Measurements from ENCODE around the gene SCP2. TPM values are rescaled to one million over a fixed set of nuclear protein-coding genes. Genes with fewer than 3 reads are reported as not detected.

Gene SCP2
- total and polyA plus RNA-seq, 4 donors = 85.6 to 157 (median 128) TPM

GRCh38 chr1:53065391-53065790 is 138.3 kb downstream of the SCP2 start:
- no peak for TF ChIP-seq CTCF (IDR thresholded peaks at IDR 0.05; ENCODE audit: control extremely low read depth, extremely low read depth)
- Histone ChIP-seq H3K9me3 (ENCODE audit: control insufficient read depth in 4 of 4, insufficient read depth in 3 of 4, low read length in 3 of 4) (no peaks in the 10 kb centered on the region), H3K27me3 (ENCODE audit: control insufficient read depth in 3 of 3, insufficient read depth in 3 of 3, low read length in 2 of 3) (peaks cover 0 to 15% (median 0%) of the 10 kb centered on the region in 3 donors), H3K27ac (ENCODE audit: low read depth in 1 of 2, low read length in 1 of 2) (no peak overlapping the region), H3K9ac (ENCODE audit: insufficient read depth in 1 of 2, low read length in 2 of 2) (no peak overlapping the region), H3K4me1 (ENCODE audit: control insufficient read depth in 5 of 5, insufficient read depth in 5 of 5, low read length in 5 of 5) (peaks cover 0 to 34% (median 9%) of the 10 kb centered on the region in 5 donors), H3K36me3 (ENCODE audit: control insufficient read depth in 4 of 4, insufficient read depth in 4 of 4, low read length in 4 of 4) (peaks cover 0 to 5% (median 0%) of the 10 kb centered on the region in 4 donors), H3K4me3 (no peak overlapping the region)
- WGBS, 2 donors = 96 to 98% methylated on average over 7 of the region's 7 CpGs
- ATAC-seq (ENCODE audit: insufficient read depth, low FRiP score) (no peak), DNase-seq (no peak)

GRCh38 chr1:53066488-53066887 is 139.4 kb downstream of the SCP2 start:
- TF ChIP-seq CTCF (IDR thresholded peaks at IDR 0.05; ENCODE audit: control extremely low read depth, extremely low read depth) = no peak
- H3K4me3 ChIP-seq = no peak overlapping the region
- WGBS, 2 donors = 76 to 80% methylated on average over 6 of the region's 6 CpGs
- DNase-seq = peak; percentile 86 to 94 (median 93)
- H3K9me3 ChIP-seq (ENCODE audit: control insufficient read depth in 4 of 4, insufficient read depth in 3 of 4, low read length in 3 of 4) = no peaks in the 10 kb centered on the region
- H3K4me1 ChIP-seq (ENCODE audit: control insufficient read depth in 5 of 5, insufficient read depth in 5 of 5, low read length in 5 of 5) = peaks cover 0 to 29% (median 7%) of the 10 kb centered on the region in 5 donors
- H3K9ac ChIP-seq (ENCODE audit: insufficient read depth in 1 of 2, low read length in 2 of 2) = no peak overlapping the region
- no peak for ATAC-seq (ENCODE audit: insufficient read depth, low FRiP score)
- H3K27me3 ChIP-seq (ENCODE audit: control insufficient read depth in 3 of 3, insufficient read depth in 3 of 3, low read length in 2 of 3) = peaks cover 0 to 10% (median 0%) of the 10 kb centered on the region in 3 donors
- peak overlapping the region in 1 of 2 donors; percentile 4 for H3K27ac ChIP-seq (ENCODE audit: low read depth in 1 of 2, low read length in 1 of 2)
- H3K36me3 ChIP-seq (ENCODE audit: control insufficient read depth in 4 of 4, insufficient read depth in 4 of 4, low read length in 4 of 4) = peaks cover 0 to 5% (median 0%) of the 10 kb centered on the region in 4 donors

GRCh38 chr1:53066891-53067738 is 140.0 kb downstream of the SCP2 start:
- Histone ChIP-seq H3K27ac (ENCODE audit: low read depth in 1 of 2, low read length in 1 of 2) (no peak overlapping the region), H3K36me3 (ENCODE audit: control insufficient read depth in 4 of 4, insufficient read depth in 4 of 4, low read length in 4 of 4) (peaks cover 0 to 5% (median 0%) of the 10 kb centered on the region in 4 donors), H3K9me3 (ENCODE audit: control insufficient read depth in 4 of 4, insufficient read depth in 3 of 4, low read length in 3 of 4) (no peaks in the 10 kb centered on the region), H3K9ac (ENCODE audit: insufficient read depth in 1 of 2, low read length in 2 of 2) (no peak overlapping the region), H3K4me1 (ENCODE audit: control insufficient read depth in 5 of 5, insufficient read depth in 5 of 5, low read length in 5 of 5) (peaks cover 0 to 28% (median 6%) of the 10 kb centered on the region in 5 donors), H3K4me3 (no peak overlapping the region), H3K27me3 (ENCODE audit: control insufficient read depth in 3 of 3, insufficient read depth in 3 of 3, low read length in 2 of 3) (peaks cover 0 to 7% (median 0%) of the 10 kb centered on the region in 3 donors)
- no peak for ATAC-seq (ENCODE audit: insufficient read depth, low FRiP score)
- no peak for TF ChIP-seq CTCF (IDR thresholded peaks at IDR 0.05; ENCODE audit: control extremely low read depth, extremely low read depth)
- DNase-seq = peak; percentile 81 to 90 (median 89)
- 82 to 88% methylated on average over 13 of the region's 13 CpGs for WGBS, 2 donors
